ENCODE measurements around the gene DCAKD.

- TF ChIP-seq GATA2 (IDR thresholded peaks at IDR 0.05; ENCODE audit: low read depth, low read length): no peak
- TF ChIP-seq GATA3 (IDR thresholded peaks at IDR 0.05; ENCODE audit: low read depth, low read length): no peak
Measured at GRCh38 chr17:45008216-45008615, 43.2 kb downstream of the DCAKD start.
